D721Med (cell line): ENCODE measurements around the gene TMEM252.

ENCODE experiments used
- DNase-seq: peaks from one replicate; pipeline ENCODE4 v3.0.0; 2011; ENCODE audit warnings: low spot score; ENCODE audit not compliant: insufficient read length
- FAIRE-seq: peaks from 2 replicates; lab custom pipeline; 2011; peaks lifted over from hg19 to GRCh38; lab: Jason Lieb, UNC
- CTCF ChIP-seq: IDR thresholded peaks from 2 replicates; pipeline ENCODE4 v1.5.1; 2012; ENCODE audit warnings: mild to moderate bottlenecking, control low read depth; ENCODE audit not compliant: insufficient read depth; ENCODE audit errors: missing control alignments

Gene TMEM252

GRCh38 chr9:68574150-68574549 lies 33.5 kb upstream of the TMEM252 start:
- DNase-seq (no peak), FAIRE-seq (no peak)
- TF ChIP-seq CTCF, result no peak

- no peak for TF ChIP-seq CTCF
- FAIRE-seq (no peak), DNase-seq (no peak)
These were observed 26.9 kb upstream of the TMEM252 start for GRCh38 chr9:68567565-68567964.

- DNase-seq (no peak), FAIRE-seq (no peak)
These were observed 21.8 kb upstream of the TMEM252 start for GRCh38 chr9:68562461-68562860.

GRCh38 chr9:68560071-68560844 lies 19.6 kb upstream of the TMEM252 start:
- TF ChIP-seq CTCF, result peak; percentile 43
- DNase-seq (no peak), FAIRE-seq (no peak)

More at GRCh38 chr9:68562461-68562860, 21.8 kb upstream of the TMEM252 start:
- TF ChIP-seq CTCF, result no peak

GRCh38 chr9:68558545-68558944 lies 17.9 kb upstream of the TMEM252 start:
- FAIRE-seq, result no peak
- no peak for DNase-seq
- TF ChIP-seq CTCF, result no peak

GRCh38 chr9:68555437-68556150 lies 14.9 kb upstream of the TMEM252 start:
- no peak for TF ChIP-seq CTCF
- no peak for FAIRE-seq
- no peak for DNase-seq
